COLO668 (cell line): Measurements from ENCODE around the gene CAD.

Source experiments
- DNase-seq: peaks from one replicate; lab custom pipeline; 2025; ENCODE audit not compliant: unreplicated experiment; lab: John Stamatoyannopoulos, UW

CAD gene

GRCh38 chr2:27223416-27223815 is 6.2 kb downstream of the CAD start:
- no peak for DNase-seq

GRCh38 chr2:27225526-27225925 is 8.4 kb downstream of the CAD start:
- DNase-seq = no peak

GRCh38 chr2:27227501-27227900 is 10.3 kb downstream of the CAD start:
- DNase-seq = no peak

GRCh38 chr2:27231921-27232320 is 14.8 kb downstream of the CAD start:
- no peak for DNase-seq

- no peak for DNase-seq
These were observed 16.2 kb downstream of the CAD start for GRCh38 chr2:27233341-27233740.

GRCh38 chr2:27236136-27236535 is 19.0 kb downstream of the CAD start:
- DNase-seq = no peak

- no peak for DNase-seq
These were observed 19.5 kb downstream of the CAD start for GRCh38 chr2:27236626-27237025.

- DNase-seq = no peak
These were observed 20.3 kb downstream of the CAD start for GRCh38 chr2:27237341-27237945.

- DNase-seq = no peak
These were observed 21.8 kb downstream of the CAD start for GRCh38 chr2:27238976-27239375.

GRCh38 chr2:27240406-27240805 is 23.2 kb downstream of the CAD start:
- no peak for DNase-seq

- no peak for DNase-seq
These were observed 24.8 kb downstream of the CAD start for GRCh38 chr2:27241761-27242613.

- no peak for DNase-seq
These were observed 25.4 kb downstream of the CAD start for GRCh38 chr2:27242614-27242951.

- DNase-seq = no peak
These were observed 26.4 kb downstream of the CAD start for GRCh38 chr2:27243391-27244130.

GRCh38 chr2:27245116-27245515 is 27.9 kb downstream of the CAD start:
- DNase-seq = no peak

GRCh38 chr2:27245626-27246025 is 28.5 kb downstream of the CAD start:
- DNase-seq = no peak

- no peak for DNase-seq
These were observed 30.7 kb downstream of the CAD start for GRCh38 chr2:27247893-27248292.

GRCh38 chr2:27249159-27249890 is 32.2 kb downstream of the CAD start:
- DNase-seq = no peak

- DNase-seq = peak; percentile 61
These were observed 32.9 kb downstream of the CAD start for GRCh38 chr2:27249891-27250651.

- no peak for DNase-seq
These were observed 33.6 kb downstream of the CAD start for GRCh38 chr2:27250652-27251379.

GRCh38 chr2:27251766-27252165 is 34.6 kb downstream of the CAD start:
- DNase-seq = peak; percentile 36
